ENCODE measurements around the gene HOXD12.

DNA sequence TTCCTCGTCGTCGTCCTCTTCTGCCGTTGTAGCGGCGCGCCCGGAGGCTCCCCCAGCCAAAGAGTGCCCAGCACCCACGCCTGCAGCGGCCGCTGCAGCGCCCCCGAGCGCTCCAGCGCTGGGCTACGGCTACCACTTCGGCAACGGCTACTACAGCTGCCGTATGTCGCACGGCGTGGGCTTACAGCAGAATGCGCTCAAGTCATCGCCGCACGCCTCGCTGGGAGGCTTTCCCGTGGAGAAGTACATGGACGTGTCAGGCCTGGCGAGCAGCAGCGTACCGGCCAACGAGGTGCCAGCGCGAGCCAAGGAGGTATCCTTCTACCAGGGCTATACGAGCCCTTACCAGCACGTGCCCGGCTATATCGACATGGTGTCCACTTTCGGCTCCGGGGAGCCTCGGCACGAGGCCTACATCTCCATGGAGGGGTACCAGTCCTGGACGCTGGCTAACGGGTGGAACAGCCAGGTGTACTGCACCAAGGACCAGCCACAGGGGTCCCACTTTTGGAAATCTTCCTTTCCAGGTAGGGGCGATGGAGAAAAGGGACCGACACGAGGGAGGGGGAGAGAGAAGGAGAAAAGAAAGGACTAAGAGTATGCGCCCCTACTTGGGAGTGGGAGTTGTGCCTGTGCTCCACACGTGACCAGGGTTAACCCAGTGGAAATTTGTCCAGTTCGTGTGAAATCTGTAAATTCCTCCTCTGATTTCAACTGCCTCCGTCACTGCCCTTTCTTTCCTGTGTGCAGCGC lies 6.3 kb upstream of the HOXD12 start:
- TF ChIP-seq, protein P1, sequence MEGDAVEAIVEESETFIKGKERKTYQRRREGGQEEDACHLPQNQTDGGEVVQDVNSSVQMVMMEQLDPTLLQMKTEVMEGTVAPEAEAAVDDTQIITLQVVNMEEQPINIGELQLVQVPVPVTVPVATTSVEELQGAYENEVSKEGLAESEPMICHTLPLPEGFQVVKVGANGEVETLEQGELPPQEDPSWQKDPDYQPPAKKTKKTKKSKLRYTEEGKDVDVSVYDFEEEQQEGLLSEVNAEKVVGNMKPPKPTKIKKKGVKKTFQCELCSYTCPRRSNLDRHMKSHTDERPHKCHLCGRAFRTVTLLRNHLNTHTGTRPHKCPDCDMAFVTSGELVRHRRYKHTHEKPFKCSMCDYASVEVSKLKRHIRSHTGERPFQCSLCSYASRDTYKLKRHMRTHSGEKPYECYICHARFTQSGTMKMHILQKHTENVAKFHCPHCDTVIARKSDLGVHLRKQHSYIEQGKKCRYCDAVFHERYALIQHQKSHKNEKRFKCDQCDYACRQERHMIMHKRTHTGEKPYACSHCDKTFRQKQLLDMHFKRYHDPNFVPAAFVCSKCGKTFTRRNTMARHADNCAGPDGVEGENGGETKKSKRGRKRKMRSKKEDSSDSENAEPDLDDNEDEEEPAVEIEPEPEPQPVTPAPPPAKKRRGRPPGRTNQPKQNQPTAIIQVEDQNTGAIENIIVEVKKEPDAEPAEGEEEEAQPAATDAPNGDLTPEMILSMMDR (IDR thresholded peaks at IDR 0.05), result no peak
- no peak for TF ChIP-seq POLR2A (IDR thresholded peaks at IDR 0.05)
